GM23338 (cell line): ENCODE data around the gene SOS1. TPM values are rescaled to one million over a fixed set of nuclear protein-coding genes. Genes with fewer than 3 reads are reported as not detected.

Experiments used
- ATAC-seq: fragments of 200-7000 bp; cut with Tn5 transposase; 3 replicates; pipeline ENCODE4 v1.9.1; 2020
- DNase-seq: peaks from one replicate; pipeline ENCODE4 v3.0.0-alpha.2; 2015; ENCODE audit warnings: low spot score
- H2AFZ ChIP-seq: fragments of 200-600 bp; sonication (generic); 2 replicates; pipeline ENCODE4 v1.8.0; 2016; ENCODE audit warnings: antibody characterized with exemption, mild to moderate bottlenecking, moderate library complexity
- H3F3A ChIP-seq: fragments of 200-600 bp; sonication (generic); replicated peaks from 2 replicates; pipeline ENCODE4 v1.8.0; 2017; ENCODE audit warnings: antibody characterized with exemption, mixed run types, low read depth
- H3K27ac ChIP-seq: fragments of 200-600 bp; sonication (generic); 2 replicates; pipeline ENCODE4 v1.6.1; 2016; ENCODE audit warnings: low read depth
- H3K27me3 ChIP-seq: fragments of 200-600 bp; sonication (generic); 2 replicates; pipeline ENCODE4 v1.8.0; 2016; ENCODE audit warnings: mild to moderate bottlenecking, mixed run types, moderate library complexity; ENCODE audit not compliant: insufficient read depth
- H3K36me3 ChIP-seq: fragments of 200-600 bp; sonication (generic); 2 replicates; pipeline ENCODE4 v1.8.0; 2016; ENCODE audit warnings: mild to moderate bottlenecking; ENCODE audit not compliant: insufficient read depth
- H3K4me1 ChIP-seq: fragments of 200-600 bp; sonication (generic); 2 replicates; pipeline ENCODE4 v1.8.0; 2016; ENCODE audit warnings: mild to moderate bottlenecking, moderate library complexity; ENCODE audit not compliant: insufficient read depth
- H3K4me2 ChIP-seq: fragments of 200-600 bp; sonication (generic); 2 replicates; pipeline ENCODE4 v1.7.1; 2017; ENCODE audit warnings: mixed run types
- H3K4me3 ChIP-seq: fragments of 200-600 bp; sonication (generic); 2 replicates; pipeline ENCODE4 v1.6.1; 2016; ENCODE audit warnings: mixed run types
- H3K79me2 ChIP-seq: fragments of 200-600 bp; sonication (generic); replicated peaks from 2 replicates; pipeline ENCODE4 v1.8.0; 2017; ENCODE audit warnings: mild to moderate bottlenecking; ENCODE audit not compliant: insufficient read depth
- H3K9me2 ChIP-seq: fragments of 200-600 bp; sonication (generic); 2 replicates; pipeline ENCODE4 v1.8.0; 2017; ENCODE audit not compliant: insufficient read depth
- H4K20me1 ChIP-seq: fragments of 200-600 bp; sonication (generic); replicated peaks from 2 replicates; pipeline ENCODE4 v1.8.0; 2017; ENCODE audit warnings: mild to moderate bottlenecking; ENCODE audit not compliant: insufficient read depth
- H3K27ac Mint-ChIP-seq: 2 replicates; pipeline ENCODE4 v1.8.0; 2020; ENCODE audit warnings: inconsistent platforms, mild to moderate bottlenecking, moderate library complexity, mixed read lengths
- H3K27me3 Mint-ChIP-seq: 3 replicates; pipeline ENCODE4 v1.8.0; 2022; ENCODE audit warnings: low read depth, mild to moderate bottlenecking, moderate library complexity, mixed read lengths, inconsistent platforms; ENCODE audit not compliant: insufficient read depth, poor library complexity
- H3K36me3 Mint-ChIP-seq: 3 replicates; pipeline ENCODE4 v1.8.0; 2021; ENCODE audit warnings: low read depth, mild to moderate bottlenecking, inconsistent platforms, moderate library complexity, mixed read lengths
- H3K4me1 Mint-ChIP-seq: 3 replicates; pipeline ENCODE4 v1.8.0; 2020; ENCODE audit warnings: mild to moderate bottlenecking, inconsistent platforms, mixed read lengths
- H3K4me3 Mint-ChIP-seq: 3 replicates; pipeline ENCODE4 v1.8.0; 2021; ENCODE audit warnings: moderate library complexity, mild to moderate bottlenecking, inconsistent platforms, mixed read lengths
- H3K9me3 Mint-ChIP-seq: 3 replicates; pipeline ENCODE4 v1.8.0; 2020; ENCODE audit warnings: moderate library complexity, mild to moderate bottlenecking, inconsistent platforms, mixed read lengths
- CREB1 ChIP-seq: fragments of 250-450 bp; sonication (Bioruptor Pico); IDR thresholded peaks from 2 replicates; pipeline ENCODE4 v1.5.0; 2020; ENCODE audit warnings: low read depth, mild to moderate bottlenecking, moderate library complexity
- CTCF ChIP-seq, 2 experiments: fragments of 200-600 bp in 1 of 2; sonication (generic) in 1 of 2; conservative IDR thresholded peaks; 2 replicates each; pipeline versions ENCODE4 v1.5.1 to v1.6.1; 2016 to 2017; ENCODE audit warnings: antibody characterized with exemption in 2 of 2, low read depth in 2 of 2, mild to moderate bottlenecking in 2 of 2, moderate library complexity in 1 of 2
- ETS1 ChIP-seq: IDR thresholded peaks from 2 replicates; pipeline ENCODE4 v1.6.1; 2016; ENCODE audit warnings: antibody characterized with exemption
- EZH2 ChIP-seq: fragments of 200-600 bp; sonication (generic); IDR thresholded peaks from one replicate; pipeline ENCODE4 v1.8.0; 2017; ENCODE audit warnings: antibody characterized with exemption, mild to moderate bottlenecking, low read depth; ENCODE audit not compliant: unreplicated experiment
- EZH2phosphoT487 ChIP-seq: fragments of 200-600 bp; sonication (generic); IDR thresholded peaks from one replicate; pipeline ENCODE4 v1.8.1; 2018; ENCODE audit warnings: antibody characterized with exemption; ENCODE audit not compliant: unreplicated experiment
- JUNB ChIP-seq: IDR thresholded peaks from one replicate; pipeline ENCODE4 v1.6.1; 2016; ENCODE audit warnings: antibody characterized with exemption; ENCODE audit not compliant: unreplicated experiment
- NANOG ChIP-seq: IDR thresholded peaks from 2 replicates; pipeline ENCODE4 v1.6.1; 2016; ENCODE audit warnings: antibody characterized with exemption, borderline replicate concordance
- POLR2AphosphoS5 ChIP-seq: IDR thresholded peaks from 2 replicates; pipeline ENCODE4 v1.6.1; 2016; ENCODE audit warnings: antibody characterized with exemption, low read depth
- STAT1 ChIP-seq: IDR thresholded peaks from one replicate; pipeline ENCODE4 v1.6.1; 2016; ENCODE audit warnings: antibody characterized with exemption; ENCODE audit not compliant: unreplicated experiment
- ZNF114 ChIP-seq: fragments of 250-450 bp; sonication (Bioruptor Pico); IDR thresholded peaks from 2 replicates; pipeline ENCODE4 v1.5.0; 2020; ENCODE audit warnings: mild to moderate bottlenecking, moderate library complexity
- ZNF331 ChIP-seq: fragments of 250-450 bp; sonication (Bioruptor Pico); IDR thresholded peaks from 2 replicates; pipeline ENCODE4 v1.5.0; 2020; ENCODE audit warnings: low read depth, mild to moderate bottlenecking, moderate library complexity
- ZNF462 ChIP-seq: fragments of 250-450 bp; sonication (Bioruptor Pico); IDR thresholded peaks from 2 replicates; pipeline ENCODE4 v1.5.0; 2020; ENCODE audit warnings: mild to moderate bottlenecking, moderate library complexity
- polyA plus RNA-seq: library from polyadenylated mRNA; unstranded; fragments of >200 nt; fragmentation: Nextera tagmentation; extraction: Ambion mirVana; gene quantifications from 2 replicates; pipeline ENCODE4 v1.2.1, GENCODE V29; 2016
- total RNA-seq: library from RNA; depleted of rRNA; stranded (reverse); fragments of >200 nt; shearing (Covaris generic); gene quantifications from 2 replicates; pipeline ENCODE4 v1.2.3, GENCODE V29; 2014

SOS1 gene
- total and polyA plus RNA-seq, 2 experiments from 2014 or later, result 13.4 to 21.9 TPM

- ATAC-seq, result no peak
- Mint-ChIP-seq H3K36me3 (peaks cover 7% of the 10 kb centered on the region; the same call in 2 of the 3 replicates), H3K9me3 (no peaks in the 10 kb centered on the region), H3K27me3 (no peaks in the 10 kb centered on the region), H3K4me1 (no peaks in the 10 kb centered on the region), H3K27ac (no peak overlapping the region), H3K4me3 (no peak overlapping the region)
- Histone ChIP-seq H3K79me2 (no peaks in the 10 kb centered on the region), H4K20me1 (no peaks in the 10 kb centered on the region), H3K27me3 (no peaks in the 10 kb centered on the region), H2AFZ (no peak overlapping the region), H3F3A (no peaks in the 10 kb centered on the region), H3K4me1 (no peaks in the 10 kb centered on the region), H3K27ac (no peak overlapping the region), H3K9me2 (no peaks in the 10 kb centered on the region), H3K36me3 (no peaks in the 10 kb centered on the region), H3K4me2 (no peak overlapping the region), H3K4me3 (no peak overlapping the region)
- no peak for DNase-seq
- no peak for TF ChIP-seq NANOG
- no peak for TF ChIP-seq EZH2phosphoT487
- no peak for TF ChIP-seq ETS1
- TF ChIP-seq EZH2, result no peak
- TF ChIP-seq ZNF114, result no peak
- no peak for TF ChIP-seq ZNF331 (CRISPR knock-in tag)
- TF ChIP-seq POLR2AphosphoS5, result no peak
- TF ChIP-seq STAT1, result no peak
Observed at GRCh38 chr2:39039072-39039471, 81.8 kb downstream of the SOS1 start.

GRCh38 chr2:39033980-39034379 lies 86.9 kb downstream of the SOS1 start:
- Mint-ChIP-seq H3K27me3 (no peaks in the 10 kb centered on the region), H3K4me1 (no peaks in the 10 kb centered on the region), H3K9me3 (no peaks in the 10 kb centered on the region), H3K27ac (no peak overlapping the region), H3K36me3 (peaks cover 17% of the 10 kb centered on the region; the same call in 2 of the 3 replicates), H3K4me3 (no peak overlapping the region)
- Histone ChIP-seq H3K4me2 (no peak overlapping the region), H3K27ac (no peak overlapping the region), H3F3A (no peaks in the 10 kb centered on the region), H3K79me2 (no peaks in the 10 kb centered on the region), H3K4me3 (no peak overlapping the region), H2AFZ (no peak overlapping the region), H3K36me3 (no peaks in the 10 kb centered on the region; the same call in 1 of the 2 replicates), H3K4me1 (no peaks in the 10 kb centered on the region), H4K20me1 (no peaks in the 10 kb centered on the region), H3K9me2 (no peaks in the 10 kb centered on the region), H3K27me3 (no peaks in the 10 kb centered on the region)
- DNase-seq (no peak), ATAC-seq (no peak)
- TF ChIP-seq STAT1 (no peak), CTCF (conservative IDR thresholded peaks at IDR 0.05; ENCODE audit: low read depth in 2 of 2) (no peak), EZH2 (no peak), CREB1 (CRISPR knock-in tag) (no peak), ZNF462 (CRISPR knock-in tag) (no peak), JUNB (no peak), NANOG (no peak), ETS1 (no peak), ZNF114 (no peak)
